HG02938 (cell line): ENCODE data around the gene NOXA1.
A peak's percentile ranks its signal among the peaks of the same experiment; 100 is the strongest.
"Not testable (repeated sequence)": the region's sequence is repeated elsewhere in the genome, so short reads cannot be mapped to it uniquely, and the experiment has no call there.

Source experiments
- ATAC-seq: cut with Tn5 transposase; IDR thresholded peaks from one replicate; pipeline ENCODE4 v1.9.1; 2021; ENCODE audit warnings: mild to moderate bottlenecking, moderate library complexity; ENCODE audit not compliant: unreplicated experiment

NOXA1 gene

GRCh38 chr9:137463931-137464290 lies 40.7 kb downstream of the NOXA1 start:
- no peak for ATAC-seq

- ATAC-seq: no peak
Measured at GRCh38 chr9:137464291-137464999, 41.3 kb downstream of the NOXA1 start.

- ATAC-seq: no peak
Measured at GRCh38 chr9:137465000-137465719, 42.0 kb downstream of the NOXA1 start.

GRCh38 chr9:137465720-137466388 lies 42.7 kb downstream of the NOXA1 start:
- no peak for ATAC-seq

GRCh38 chr9:137466389-137467085 lies 43.3 kb downstream of the NOXA1 start:
- not testable (repeated sequence) for ATAC-seq

GRCh38 chr9:137467161-137467581 lies 44.0 kb downstream of the NOXA1 start:
- ATAC-seq: no peak

GRCh38 chr9:137467896-137468295 lies 44.7 kb downstream of the NOXA1 start:
- no peak for ATAC-seq

GRCh38 chr9:137470785-137471184 lies 47.6 kb downstream of the NOXA1 start:
- no peak for ATAC-seq

GRCh38 chr9:137474271-137474670 lies 51.1 kb downstream of the NOXA1 start:
- no peak for ATAC-seq

GRCh38 chr9:137475666-137476065 lies 52.5 kb downstream of the NOXA1 start:
- ATAC-seq: no peak

- ATAC-seq: no peak
Measured at GRCh38 chr9:137476856-137477255, 53.7 kb downstream of the NOXA1 start.

GRCh38 chr9:137477778-137478612 lies 54.8 kb downstream of the NOXA1 start:
- no peak for ATAC-seq

- ATAC-seq: no peak
Measured at GRCh38 chr9:137478613-137478961, 55.4 kb downstream of the NOXA1 start.

GRCh38 chr9:137478962-137479861 lies 56.0 kb downstream of the NOXA1 start:
- no peak for ATAC-seq

- ATAC-seq: no peak
Measured at GRCh38 chr9:137479892-137480685, 56.9 kb downstream of the NOXA1 start.

- ATAC-seq: no peak
Measured at GRCh38 chr9:137480686-137481683, 57.8 kb downstream of the NOXA1 start.

GRCh38 chr9:137482094-137482781 lies 59.0 kb downstream of the NOXA1 start:
- ATAC-seq: peak; percentile 49
